Measurements from ENCODE around the gene RNASE8. TPM values are rescaled to one million over a fixed set of nuclear protein-coding genes. Genes with fewer than 3 reads are reported as not detected.

RNASE8 gene
- total RNA-seq, 1 experiment from 2014 or later, result not detected

- CTCF ChIA-PET, result interaction anchor here (0.6 to 12.2 kb wide), 3 partner anchors 10 to 33 kb away, joined by 3 to 104 read pairs (median 7); no protein-coding TSS in a partner anchor
- POLR2A ChIA-PET, result no interaction called here
- Mint-ChIP-seq H3K4me1 (peaks cover 17% of the 10 kb centered on the region), H3K36me3 (no peaks in the 10 kb centered on the region), H3K9me3 (no peaks in the 10 kb centered on the region), H3K27me3 (ENCODE audit: low read depth) (peaks cover 13% of the 10 kb centered on the region), H3K4me3 (no peak within 1 kb of the TSS), H3K27ac (no peak within 1 kb of the TSS)
- ATAC-seq, result no peak
- TF ChIP-seq AFF4 (CRISPR knock-in tag; IDR thresholded peaks at IDR 0.05; ENCODE audit: borderline replicate concordance) (no peak), PRRX2 (CRISPR knock-in tag; IDR thresholded peaks at IDR 0.05) (no peak), ZNF263 (CRISPR knock-in tag; IDR thresholded peaks at IDR 0.05; ENCODE audit: low read depth) (no peak)
- DNase-seq (ENCODE audit: low spot score), result no peak
Measured at GRCh38 chr14:21029917-21030316, 27.7 kb upstream of the RNASE8 start, which contains the start of gene TPPP2. TPPP2 (plus strand) TSS chr14:21030217; CDS start chr14:21030582, 365 bp downstream.

- Mint-ChIP-seq H3K36me3 (no peaks in the 10 kb centered on the region), H3K27me3 (ENCODE audit: low read depth) (peaks cover 16% of the 10 kb centered on the region), H3K4me1 (peaks cover 17% of the 10 kb centered on the region), H3K27ac (no peak overlapping the region), H3K4me3 (no peak overlapping the region), H3K9me3 (no peaks in the 10 kb centered on the region)
- ChIA-PET POLR2A (no interaction called here), CTCF (interaction anchor here (0.6 to 12.2 kb wide), 4 partner anchors 10 to 36 kb away, joined by 3 to 104 read pairs (median 5); no protein-coding TSS in a partner anchor)
- DNase-seq (ENCODE audit: low spot score), result no peak
- ATAC-seq, result no peak
- TF ChIP-seq JAZF1 (CRISPR knock-in tag; IDR thresholded peaks at IDR 0.05) (no peak), ZNF512 (CRISPR knock-in tag; IDR thresholded peaks at IDR 0.05; ENCODE audit: borderline replicate concordance) (no peak), ZNF138 (CRISPR knock-in tag; conservative IDR thresholded peaks at IDR 0.05) (no peak), NR3C1 (CRISPR knock-in tag; conservative IDR thresholded peaks at IDR 0.05; ENCODE audit: low read depth) (no peak), MAX (CRISPR knock-in tag; IDR thresholded peaks at IDR 0.05) (no peak), SMAD4 (CRISPR knock-in tag; IDR thresholded peaks at IDR 0.05) (no peak), HMGA2 (CRISPR knock-in tag; IDR thresholded peaks at IDR 0.05) (no peak), FOXK1 (CRISPR knock-in tag; IDR thresholded peaks at IDR 0.05) (no peak), ETV6 (CRISPR knock-in tag; IDR thresholded peaks at IDR 0.05) (no peak), NR1H2 (CRISPR knock-in tag; IDR thresholded peaks at IDR 0.05) (no peak), USF2 (CRISPR knock-in tag; IDR thresholded peaks at IDR 0.05) (no peak), SP1 (CRISPR knock-in tag; conservative IDR thresholded peaks at IDR 0.05) (no peak), SMAD3 (CRISPR knock-in tag; IDR thresholded peaks at IDR 0.05; ENCODE audit: borderline replicate concordance) (no peak), ARID4B (CRISPR knock-in tag; IDR thresholded peaks at IDR 0.05; ENCODE audit: borderline replicate concordance) (no peak), RELA (CRISPR knock-in tag; IDR thresholded peaks at IDR 0.05; ENCODE audit: borderline replicate concordance) (no peak), CREM (CRISPR knock-in tag; IDR thresholded peaks at IDR 0.05) (no peak), EMX1 (CRISPR knock-in tag; IDR thresholded peaks at IDR 0.05) (no peak)
Measured at GRCh38 chr14:21030531-21030930, 27.1 kb upstream of the RNASE8 start.

All from WTC11 (cell line).